Measurements from ENCODE around the gene NBEA. TPM values are rescaled to one million over a fixed set of nuclear protein-coding genes. Genes with fewer than 3 reads are reported as not detected.

NBEA gene
- total and polyA plus RNA-seq, 2 experiments from 2014 or later: 9.1 to 29.1 TPM

- H3K36me3 ChIP-seq (ENCODE audit: insufficient read depth): no peaks in the 10 kb centered on the region
Measured at GRCh38 chr13:35139591-35139990, 197.5 kb downstream of the NBEA start.

More at GRCh38 chr13:35139591-35139990, 197.5 kb downstream of the NBEA start:
- H3K9me2 ChIP-seq (ENCODE audit: insufficient read depth): no peaks in the 10 kb centered on the region
- H3K27ac Mint-ChIP-seq: no peak overlapping the region
- H4K20me1 ChIP-seq (replicated peaks; ENCODE audit: insufficient read depth): no peaks in the 10 kb centered on the region
- ATAC-seq (no peak), DNase-seq (ENCODE audit: low spot score) (no peak)
- H3K4me2 ChIP-seq: no peak overlapping the region
- no peaks in the 10 kb centered on the region for H3K27me3 ChIP-seq (ENCODE audit: insufficient read depth)
- H3K27ac ChIP-seq (ENCODE audit: low read depth): no peak overlapping the region
- H3K4me3 ChIP-seq: no peak overlapping the region
- TF ChIP-seq ZNF331 (CRISPR knock-in tag; IDR thresholded peaks at IDR 0.05; ENCODE audit: low read depth): no peak
- no peak for TF ChIP-seq ETS1 (IDR thresholded peaks at IDR 0.05)
- TF ChIP-seq ZNF114 (CRISPR knock-in tag; IDR thresholded peaks at IDR 0.05): no peak
- no peak for TF ChIP-seq JUNB (IDR thresholded peaks at IDR 0.05; ENCODE audit: unreplicated experiment)
- no peak for TF ChIP-seq EZH2 (IDR thresholded peaks at IDR 0.05; ENCODE audit: low read depth, unreplicated experiment)
- TF ChIP-seq CREB1 (CRISPR knock-in tag; IDR thresholded peaks at IDR 0.05; ENCODE audit: low read depth): no peak
- no peak for TF ChIP-seq REST (IDR thresholded peaks at IDR 0.05; ENCODE audit: unreplicated experiment)
- TF ChIP-seq ZNF462 (CRISPR knock-in tag; IDR thresholded peaks at IDR 0.05): no peak
- no peak for TF ChIP-seq CTCF (conservative IDR thresholded peaks at IDR 0.05; ENCODE audit: low read depth in 2 of 2)
- no peak for TF ChIP-seq NANOG (IDR thresholded peaks at IDR 0.05; ENCODE audit: borderline replicate concordance)
- TF ChIP-seq POLR2AphosphoS5 (IDR thresholded peaks at IDR 0.05; ENCODE audit: low read depth): no peak
- no peak for TF ChIP-seq EZH2phosphoT487 (IDR thresholded peaks at IDR 0.05; ENCODE audit: unreplicated experiment)
- TF ChIP-seq STAT1 (IDR thresholded peaks at IDR 0.05; ENCODE audit: unreplicated experiment): no peak
- no peaks in the 10 kb centered on the region for H3K4me1 Mint-ChIP-seq
- H3K27me3 Mint-ChIP-seq (ENCODE audit: insufficient read depth, low read depth, poor library complexity): no peaks in the 10 kb centered on the region
- no peaks in the 10 kb centered on the region for H3K4me1 ChIP-seq (ENCODE audit: insufficient read depth)
- H3K79me2 ChIP-seq (replicated peaks; ENCODE audit: insufficient read depth): no peaks in the 10 kb centered on the region
- H2AFZ ChIP-seq: no peak overlapping the region
- H3K4me3 Mint-ChIP-seq: no peak overlapping the region
- no peaks in the 10 kb centered on the region for H3F3A ChIP-seq (replicated peaks; ENCODE audit: low read depth)
- H3K36me3 Mint-ChIP-seq (ENCODE audit: low read depth): peaks cover 10% of the 10 kb centered on the region
- H3K9me3 Mint-ChIP-seq: no peaks in the 10 kb centered on the region

Data from GM23338 (cell line).